Uterus (tissue), 4 donors: Measurements from ENCODE around the gene HOMER1. TPM values are rescaled to one million over a fixed set of nuclear protein-coding genes. Genes with fewer than 3 reads are reported as not detected.

Experiments used
- DNase-seq, 2 donors: peaks; one replicate each; pipeline ENCODE4 v3.0.0-alpha.2; 2019 to 2020
- H3K27ac ChIP-seq, 2 donors: fragments of 200-600 bp; sonication (generic); 1 replicate in 1 of 2; 2 replicates in 1 of 2; pipeline ENCODE4 v1.5.1; 2016 to 2018
- H3K27me3 ChIP-seq, 2 donors: fragments of 200-600 bp; sonication (generic); one replicate each; pipeline ENCODE4 v1.5.1; 2018 to 2019; ENCODE audit warnings: control low read depth in 1 of 2
- H3K36me3 ChIP-seq, 2 donors: fragments of 200-600 bp; sonication (generic); one replicate each; pipeline ENCODE4 v1.5.1; 2019; ENCODE audit warnings: control low read depth in 1 of 2
- H3K4me1 ChIP-seq, 2 donors: fragments of 200-600 bp; sonication (generic); one replicate each; pipeline ENCODE4 v1.5.1; 2018 to 2019; ENCODE audit warnings: control low read depth in 1 of 2
- H3K4me3 ChIP-seq, 2 donors: fragments of 200-600 bp; sonication (generic); 1 replicate in 1 of 2; 2 replicates in 1 of 2; pipeline ENCODE4 v1.5.1; 2018 to 2019; ENCODE audit warnings: mild to moderate bottlenecking in 1 of 2
- H3K9me3 ChIP-seq, 2 donors: fragments of 200-600 bp; sonication (generic); one replicate each; pipeline ENCODE4 v1.5.1; 2019; ENCODE audit warnings: control low read depth in 1 of 2
- CTCF ChIP-seq, 4 experiments: fragments of 200-600 bp in 2 of 4; fragments of 450-650 bp in 2 of 4; sonication (generic) in 2 of 4; IDR thresholded peaks; one replicate each; pipeline ENCODE4 v1.5.1; 2016 to 2019; ENCODE audit warnings: antibody characterized with exemption in 4 of 4, mild to moderate bottlenecking in 2 of 4, moderate library complexity in 1 of 4
- POLR2A ChIP-seq, 2 donors: fragments of 450-650 bp; IDR thresholded peaks; one replicate each; pipeline ENCODE4 v1.6.1; 2016; ENCODE audit warnings: antibody characterized with exemption in 2 of 2, mild to moderate bottlenecking in 1 of 2, moderate library complexity in 1 of 2
- intact Hi-C: fragments of 100-400 bp; cut with DNase I; formaldehyde crosslinking; loops from one replicate; pipeline ENCODE4 v1.15.1; 2023; ENCODE audit warnings: low total_unique reads
- total RNA-seq, 4 donors: library from RNA; depleted of rRNA in 3 of 4; stranded (reverse); fragments of >200 nt in 3 of 4; gene quantifications; one replicate each; pipeline versions ENCODE4 v1.1.0 to v1.2.4, GENCODE V29; 2014 to 2023
- donor health status: DM: yes; HTN: yes; CAD: no.

The HOMER1 gene
- total RNA-seq, 4 donors from 2014 or later = 2.8 to 34.1 (median 20.8) TPM

DNA sequence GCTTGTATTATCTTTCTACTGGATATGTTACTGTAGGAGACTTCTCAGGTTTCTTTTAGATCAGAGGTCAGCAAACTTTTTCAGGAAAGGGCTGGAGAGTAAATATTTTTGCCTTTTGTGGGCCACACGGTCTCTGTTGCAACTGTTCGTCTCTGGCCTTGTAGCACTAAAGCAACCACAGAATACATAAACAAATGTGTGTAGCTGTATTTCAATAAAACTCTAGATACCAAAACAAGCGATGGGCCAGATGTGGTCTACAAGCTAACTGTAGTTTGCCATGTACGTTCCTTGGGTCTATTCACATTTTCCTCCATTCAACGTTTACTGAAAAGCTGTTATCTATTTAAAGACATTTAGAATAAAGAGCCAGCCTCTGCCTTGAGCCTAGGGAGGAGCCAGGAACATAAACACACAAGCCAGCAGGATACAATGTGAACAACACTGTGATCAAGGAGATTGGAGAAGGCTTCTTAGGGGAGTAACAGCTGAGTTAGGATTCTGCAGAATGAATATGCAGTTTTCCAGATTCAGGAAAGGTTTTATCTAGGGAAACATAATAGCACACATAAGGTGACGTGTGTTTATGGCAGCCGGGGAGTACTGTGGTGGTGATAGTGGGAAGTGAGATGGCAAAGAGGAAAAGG lies 33.0 kb upstream of the HOMER1 start:
- no peak overlapping the region for H3K27ac ChIP-seq
- no peak for DNase-seq

GRCh38 chr5:79544131-79544530 lies 30.2 kb upstream of the HOMER1 start:
- DNase-seq = no peak
- intact Hi-C loops = no loop called here
- Histone ChIP-seq H3K27me3 (no peaks in the 10 kb centered on the region), H3K4me1 (no peaks in the 10 kb centered on the region), H3K4me3 (no peak overlapping the region), H3K27ac (no peak overlapping the region), H3K9me3 (no peaks in the 10 kb centered on the region), H3K36me3 (no peaks in the 10 kb centered on the region)
- no peak for TF ChIP-seq CTCF (IDR thresholded peaks at IDR 0.05)
- no peak for TF ChIP-seq POLR2A (IDR thresholded peaks at IDR 0.05)

More for the DNA sequence above, 33.0 kb upstream of the HOMER1 start:
- intact Hi-C loops = no loop called here
- H3K27me3 ChIP-seq = no peaks in the 10 kb centered on the region
- H3K4me3 ChIP-seq = no peak overlapping the region
- H3K4me1 ChIP-seq = no peaks in the 10 kb centered on the region
- H3K36me3 ChIP-seq = no peaks in the 10 kb centered on the region
- no peaks in the 10 kb centered on the region for H3K9me3 ChIP-seq
- TF ChIP-seq CTCF (IDR thresholded peaks at IDR 0.05) (no peak), POLR2A (IDR thresholded peaks at IDR 0.05) (no peak)

- H3K36me3 ChIP-seq = no peaks in the 10 kb centered on the region
- no peak for TF ChIP-seq POLR2A (IDR thresholded peaks at IDR 0.05)
- no peak for TF ChIP-seq CTCF (IDR thresholded peaks at IDR 0.05)
- no peaks in the 10 kb centered on the region for H3K4me1 ChIP-seq
- no peak overlapping the region for H3K27ac ChIP-seq
- H3K27me3 ChIP-seq = no peaks in the 10 kb centered on the region
- no peak overlapping the region for H3K4me3 ChIP-seq
- no peaks in the 10 kb centered on the region for H3K9me3 ChIP-seq
- intact Hi-C loops = no loop called here
- no peak for DNase-seq
Observed at GRCh38 chr5:79540939-79541338, 27.0 kb upstream of the HOMER1 start.

DNA sequence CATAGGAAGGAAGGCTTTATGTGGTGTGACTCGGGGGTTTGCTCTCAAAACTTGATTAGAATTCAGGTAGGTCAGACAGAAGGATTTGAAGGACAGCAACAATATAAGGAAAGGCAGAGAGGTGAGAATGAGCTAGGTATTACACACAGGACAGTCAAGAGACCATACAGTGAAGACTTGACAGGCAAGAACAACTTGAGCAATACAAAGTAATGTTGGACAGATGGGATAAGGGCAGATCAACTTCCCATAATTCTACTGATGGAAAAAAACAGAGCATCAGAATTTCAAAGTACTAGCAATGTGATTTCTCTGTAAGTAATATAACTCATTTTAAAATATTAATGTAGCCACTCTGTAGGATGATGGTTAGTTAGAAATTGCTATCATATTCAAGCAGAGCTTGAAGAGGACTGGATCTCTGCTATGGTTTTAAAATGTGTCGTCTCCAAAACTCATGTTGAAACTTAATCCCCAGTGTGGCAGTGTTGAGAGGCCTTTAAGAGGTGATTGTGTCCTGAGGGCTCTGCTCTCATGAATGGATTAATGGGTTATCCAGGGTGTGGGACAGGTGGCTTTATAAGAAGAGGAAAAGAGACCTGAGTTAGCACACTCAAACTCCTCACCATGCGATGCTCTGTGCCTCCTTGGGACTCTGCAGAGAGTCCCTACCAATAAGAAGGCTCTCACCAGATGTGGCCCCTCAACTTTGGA lies 22.4 kb upstream of the HOMER1 start:
- Histone ChIP-seq H3K27ac (no peak overlapping the region), H3K4me3 (no peak overlapping the region), H3K9me3 (no peaks in the 10 kb centered on the region), H3K36me3 (no peaks in the 10 kb centered on the region), H3K27me3 (no peaks in the 10 kb centered on the region), H3K4me1 (no peaks in the 10 kb centered on the region)
- intact Hi-C loops = no loop called here
- DNase-seq = no peak
- TF ChIP-seq POLR2A (IDR thresholded peaks at IDR 0.05) (no peak), CTCF (IDR thresholded peaks at IDR 0.05) (no peak)

DNA sequence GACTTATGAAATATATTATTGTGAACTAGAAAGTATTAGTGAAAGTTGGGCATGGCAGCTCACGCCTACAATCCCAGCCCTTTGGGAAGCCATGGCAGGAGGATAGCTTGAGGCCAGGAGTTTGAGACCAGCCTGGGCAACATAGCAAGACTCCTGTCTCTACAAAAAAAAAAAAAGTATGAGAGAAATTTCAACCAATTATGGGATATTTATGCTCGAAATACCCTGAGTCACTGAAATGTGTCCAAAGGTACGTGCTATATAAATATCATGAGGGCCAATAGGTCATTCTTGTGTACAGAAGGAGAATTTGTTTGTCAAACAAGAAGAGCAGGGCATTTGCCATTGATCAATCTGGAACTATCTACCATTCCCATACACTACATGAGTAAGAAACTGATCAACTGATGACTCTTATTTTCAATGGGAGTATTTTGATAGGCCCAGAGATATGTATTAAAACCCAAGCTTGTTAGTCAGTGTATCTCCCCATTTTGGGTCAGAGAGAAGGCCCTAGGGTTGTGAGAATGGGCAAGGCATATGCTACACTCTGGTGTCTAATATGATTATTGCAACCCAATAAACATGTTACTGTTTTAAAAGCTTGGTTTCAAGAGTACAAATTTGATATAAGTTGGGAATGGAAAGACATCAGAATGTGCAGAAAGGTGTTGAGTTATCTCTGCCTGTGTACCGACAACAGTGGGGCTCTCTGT lies 21.7 kb upstream of the HOMER1 start:
- H3K27me3 ChIP-seq = no peaks in the 10 kb centered on the region
- H3K27ac ChIP-seq = no peak overlapping the region
- no peak for DNase-seq
- H3K4me3 ChIP-seq = no peak overlapping the region
- H3K9me3 ChIP-seq = no peaks in the 10 kb centered on the region
- H3K36me3 ChIP-seq = no peaks in the 10 kb centered on the region
- intact Hi-C loops = no loop called here
- H3K4me1 ChIP-seq = no peaks in the 10 kb centered on the region
- TF ChIP-seq POLR2A (IDR thresholded peaks at IDR 0.05) (no peak), CTCF (IDR thresholded peaks at IDR 0.05) (peak; percentile 11 to 19 (median 14))
